HG03521 (cell line): ENCODE results near the gene PHACTR3.

Experiments used
- ATAC-seq: cut with Tn5 transposase; IDR thresholded peaks from one replicate; pipeline ENCODE4 v1.9.1; 2021; ENCODE audit warnings: mild to moderate bottlenecking, moderate library complexity; ENCODE audit not compliant: unreplicated experiment

Gene PHACTR3

DNA sequence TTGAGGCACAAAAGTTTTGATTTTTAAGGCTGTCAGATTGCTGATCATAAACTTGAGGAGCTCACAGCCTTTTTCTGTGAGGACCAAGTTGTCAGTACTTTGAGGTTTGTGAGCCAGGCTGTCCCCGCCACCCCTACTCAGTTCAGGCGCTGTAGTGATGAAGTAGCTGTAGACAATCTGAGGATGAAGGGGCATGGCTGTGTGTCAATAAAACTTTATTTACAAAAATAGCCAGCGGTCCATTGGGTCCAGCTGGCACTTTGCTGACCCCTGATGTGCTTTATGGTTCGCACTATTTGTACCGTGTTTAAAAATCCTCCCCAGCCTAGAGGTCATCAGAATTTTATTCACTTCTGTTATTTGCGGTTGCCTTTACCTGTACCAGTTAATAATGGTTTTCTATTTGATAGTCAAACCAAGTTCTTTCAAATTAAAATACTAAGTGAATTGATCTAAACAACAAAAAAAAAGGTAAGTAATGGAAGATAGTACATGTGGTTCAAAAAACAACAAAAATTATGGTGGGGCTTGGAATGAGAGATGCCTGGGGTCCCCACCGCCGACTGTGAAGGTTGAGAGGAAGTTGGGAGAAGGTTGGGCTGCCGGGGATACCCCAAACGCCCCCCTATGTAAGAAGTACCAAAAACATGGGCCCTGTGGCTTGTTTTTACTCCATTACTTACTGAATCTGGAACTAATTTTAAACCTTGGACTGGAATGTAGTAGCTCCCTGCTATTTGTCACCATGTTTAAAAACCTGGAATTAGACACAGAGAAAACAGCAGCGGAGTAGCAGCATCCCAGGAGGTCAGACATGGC is 205.5 kb downstream of the PHACTR3 start:
- no peak for ATAC-seq

- no peak for ATAC-seq
These were observed 206.3 kb downstream of the PHACTR3 start for GRCh38 chr20:59810449-59811187.

DNA sequence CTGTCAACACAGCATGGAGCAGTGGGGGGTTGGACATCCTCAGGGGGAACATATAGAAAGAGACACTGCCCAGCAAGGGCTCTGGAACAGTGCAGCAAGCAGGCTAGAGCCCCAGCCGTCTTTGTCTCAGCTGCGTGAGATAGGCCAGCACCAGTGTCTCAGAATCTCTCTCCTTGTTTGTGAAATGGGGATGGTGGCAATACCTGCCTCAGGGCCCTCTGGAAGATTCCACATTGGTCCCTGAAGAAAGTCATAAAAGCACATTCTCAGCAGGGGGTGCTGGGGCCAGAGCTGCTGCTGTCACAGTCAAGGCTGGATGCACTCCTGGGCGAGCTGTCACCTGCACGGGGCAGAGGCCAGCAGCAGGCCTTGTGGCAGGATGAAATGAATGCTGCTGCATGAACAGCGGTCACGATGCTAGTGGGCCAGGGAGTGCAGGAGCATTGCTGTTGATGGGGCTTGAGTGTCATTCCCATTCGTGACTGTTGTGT is 207.4 kb downstream of the PHACTR3 start:
- no peak for ATAC-seq

DNA sequence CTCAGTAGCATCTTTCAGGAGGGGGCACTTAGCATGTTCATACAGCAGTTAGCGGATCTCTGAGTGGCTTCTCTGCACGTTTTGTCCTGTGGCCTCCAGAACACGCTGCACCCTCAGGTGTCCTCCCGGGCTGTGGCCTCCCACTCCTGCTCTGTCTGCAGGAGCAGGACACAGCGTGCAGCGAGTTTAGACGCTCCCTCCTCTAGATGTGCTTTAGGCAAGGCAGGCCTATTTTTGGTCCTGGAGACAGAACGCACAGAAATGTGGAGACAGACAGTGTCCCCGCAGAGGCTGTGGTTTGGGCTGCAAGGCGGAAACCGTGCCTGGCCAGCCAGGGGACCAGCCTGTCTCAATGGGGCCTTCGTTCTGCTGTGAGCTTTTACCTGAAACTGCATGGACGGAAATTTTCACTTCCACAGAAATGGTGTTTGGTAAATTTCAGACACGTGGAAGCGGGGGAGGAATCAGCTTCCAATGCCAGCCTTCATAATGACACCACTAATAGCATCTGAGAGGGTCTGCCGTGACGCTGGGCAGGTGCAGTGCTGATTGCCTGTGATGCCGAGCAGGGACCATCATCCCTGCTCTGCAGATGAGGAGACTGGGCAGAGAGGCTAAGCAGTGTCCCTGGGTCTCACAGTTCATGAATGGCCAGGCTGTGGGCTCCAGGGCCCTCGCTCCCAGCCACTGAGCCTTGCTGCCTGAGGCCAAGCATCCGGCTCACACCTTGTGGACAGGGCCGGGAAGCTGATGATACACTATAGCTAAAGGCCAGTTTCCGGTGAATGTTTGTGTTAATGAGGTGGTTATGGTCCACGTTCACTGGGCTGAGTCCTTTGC is 208.2 kb downstream of the PHACTR3 start:
- no peak for ATAC-seq

DNA sequence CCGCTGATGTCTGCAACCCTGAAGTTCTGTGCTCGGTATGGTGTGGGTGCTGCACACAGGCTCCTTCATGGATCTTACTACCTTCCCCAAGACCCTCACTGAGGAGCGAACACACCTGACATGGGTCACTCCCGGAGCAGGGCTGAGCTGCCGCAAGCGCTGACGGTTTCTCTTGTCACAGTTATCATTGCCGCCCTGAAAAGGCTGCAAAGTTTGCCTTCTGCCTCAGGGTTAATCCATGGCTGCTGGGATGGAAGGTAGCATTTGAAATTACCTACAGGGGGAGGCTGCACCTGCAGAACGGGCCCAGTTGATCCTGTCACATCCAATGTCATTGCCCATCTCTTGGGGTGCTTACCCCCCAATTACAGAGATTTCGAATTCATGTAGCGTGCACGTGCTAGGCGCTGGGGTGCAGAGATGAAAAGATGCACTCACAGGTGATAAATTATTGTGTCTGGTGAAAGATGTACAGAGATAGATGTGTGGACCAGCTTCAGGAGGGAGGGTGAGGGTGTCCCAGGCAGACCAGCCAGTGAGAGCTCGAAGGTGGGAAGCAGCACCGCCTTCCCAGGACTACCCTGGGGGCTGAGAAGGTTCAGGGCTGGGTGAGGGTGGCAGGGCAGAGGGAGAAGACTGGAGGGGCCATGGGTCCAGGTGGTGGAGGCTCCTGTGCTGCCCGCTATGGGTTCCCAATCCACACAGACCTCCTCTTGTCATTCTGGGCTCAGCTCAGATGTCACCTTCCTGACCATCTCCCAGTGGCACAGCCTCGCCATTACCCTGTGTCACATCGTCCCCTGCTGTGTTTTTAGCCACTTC is 209.0 kb downstream of the PHACTR3 start:
- ATAC-seq, result no peak

DNA sequence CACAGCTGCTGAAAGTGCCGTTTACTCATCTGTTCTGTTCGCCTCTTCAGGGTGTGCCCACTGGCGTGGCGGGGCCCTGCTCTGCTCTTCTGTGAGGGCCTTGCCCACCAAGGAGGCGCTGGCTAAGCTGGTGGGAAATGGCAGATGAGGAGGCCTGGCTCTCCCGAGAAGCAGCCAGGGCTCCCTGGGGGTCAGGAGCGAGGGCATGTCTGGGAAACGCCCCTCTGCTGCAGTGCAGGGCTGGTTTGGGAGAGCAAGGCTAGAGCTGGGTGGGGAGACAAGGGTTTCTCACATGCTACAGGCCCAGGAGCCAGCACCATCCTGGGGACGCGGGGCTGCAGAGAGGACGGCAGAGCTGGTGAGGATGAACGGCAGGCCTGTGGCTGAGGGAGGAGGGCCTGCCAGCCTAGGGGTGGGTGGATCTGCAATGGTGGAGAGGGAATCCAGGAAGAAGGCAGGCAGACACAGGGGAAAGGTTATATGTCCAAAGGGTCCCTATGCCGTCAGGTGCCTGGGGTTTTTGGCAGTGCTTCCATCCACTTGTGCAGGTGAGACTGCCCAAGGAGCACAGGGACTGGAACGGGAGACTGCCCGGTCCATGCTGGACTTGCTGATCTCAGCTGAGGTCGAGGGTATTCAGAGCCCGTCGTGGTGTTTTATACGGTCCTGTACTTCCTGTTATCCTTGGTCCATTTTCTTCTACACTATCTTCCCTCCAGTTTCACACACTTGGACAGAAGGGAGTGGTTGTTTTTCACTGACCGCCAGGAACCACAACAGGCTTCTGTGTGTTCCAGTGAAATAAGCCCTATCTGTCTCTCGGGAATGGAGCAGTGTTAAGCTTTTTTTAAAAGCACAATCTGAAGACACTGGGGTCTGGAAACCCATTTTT is 209.9 kb downstream of the PHACTR3 start:
- no peak for ATAC-seq

DNA sequence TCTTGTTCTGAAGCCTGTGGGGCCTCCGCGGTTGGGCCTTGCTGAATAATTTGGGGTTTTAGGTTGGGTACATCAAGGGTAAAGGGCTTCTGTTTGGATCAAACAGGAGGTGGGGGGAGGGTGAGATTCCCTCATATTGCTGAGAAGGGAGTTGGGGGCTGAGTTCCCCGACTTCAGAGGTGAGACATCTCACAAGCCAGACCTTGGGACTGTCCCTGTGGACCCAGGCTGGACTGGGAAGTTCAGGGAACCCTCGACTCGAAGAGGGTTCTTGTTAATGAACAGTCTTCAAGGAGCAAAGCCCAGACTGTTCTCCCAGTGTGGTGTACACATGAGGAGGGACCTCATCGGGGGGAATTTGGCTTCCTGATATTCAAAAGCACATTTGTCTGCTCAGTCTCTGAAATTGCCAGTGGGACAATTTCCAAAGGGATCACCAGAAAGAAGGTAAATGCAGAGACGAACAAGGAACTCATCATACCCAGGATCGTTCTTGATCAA is 210.6 kb downstream of the PHACTR3 start:
- no peak for ATAC-seq

DNA sequence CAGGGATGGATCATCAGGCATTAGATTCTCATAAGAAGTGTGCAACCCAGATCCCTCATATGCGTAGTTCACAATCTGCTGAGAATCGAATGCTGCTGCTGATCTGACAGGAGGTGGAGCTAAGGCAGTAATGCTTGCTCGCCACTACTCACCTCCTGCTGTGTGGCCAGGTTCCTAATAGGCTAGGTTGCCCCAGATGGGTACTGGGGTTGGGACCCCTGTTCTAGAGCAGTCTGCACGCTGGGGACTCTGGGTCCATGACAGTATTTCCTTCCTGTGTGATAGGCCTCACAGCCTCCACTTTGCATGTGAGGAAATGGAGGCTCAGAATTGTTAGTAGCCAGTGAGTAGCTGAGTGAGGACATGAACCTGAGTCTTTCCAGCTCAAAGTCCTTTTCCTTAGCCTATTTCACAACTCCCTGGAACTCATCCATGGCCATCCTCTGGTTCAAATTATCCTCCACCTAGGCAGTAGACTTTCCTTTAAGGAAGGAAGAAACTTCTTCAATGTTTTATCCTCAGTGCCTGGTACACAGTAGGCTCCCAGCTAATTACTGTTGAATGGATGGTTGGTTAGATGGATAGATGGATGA is 211.9 kb downstream of the PHACTR3 start:
- no peak for ATAC-seq

- no peak for ATAC-seq
These were observed 213.1 kb downstream of the PHACTR3 start for GRCh38 chr20:59817406-59817805.

DNA sequence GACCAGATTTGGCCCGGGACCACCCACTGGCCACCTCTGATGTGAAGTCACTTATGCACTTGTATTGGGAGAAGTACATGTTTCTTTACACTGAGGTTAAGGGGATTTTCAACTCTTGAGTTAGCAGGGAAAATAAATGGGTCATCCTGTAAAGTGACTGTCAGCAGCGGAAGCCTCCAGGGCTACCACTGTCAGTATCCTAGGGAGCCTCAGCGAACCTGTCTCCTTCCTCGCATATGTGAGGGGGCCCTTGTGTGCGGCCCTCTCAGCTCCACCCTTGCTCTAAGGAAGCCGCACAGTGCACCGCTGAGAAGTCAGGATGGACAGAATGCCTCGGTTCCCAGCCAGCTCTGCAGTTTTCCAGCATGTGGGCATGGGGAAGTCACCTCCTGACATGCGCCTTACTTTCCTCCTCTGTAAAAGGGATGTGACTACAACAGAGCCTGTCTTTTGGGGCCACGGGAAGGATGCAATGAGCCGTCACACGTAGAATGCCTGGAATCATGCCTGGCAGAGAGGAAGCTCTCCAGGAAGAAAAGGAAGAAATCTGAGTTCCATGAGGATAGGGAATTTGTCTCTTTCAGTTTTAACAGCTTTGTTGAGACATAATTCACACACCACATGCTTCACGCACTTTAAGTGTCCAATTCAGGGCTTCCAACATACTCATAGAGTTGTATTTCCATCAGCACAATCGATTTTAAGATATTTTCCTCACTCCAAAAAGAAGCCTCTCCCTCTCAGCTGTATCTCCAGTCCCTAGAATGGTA is 213.7 kb downstream of the PHACTR3 start:
- ATAC-seq, result no peak

GRCh38 chr20:59818911-59819310 is 214.6 kb downstream of the PHACTR3 start:
- ATAC-seq, result no peak

GRCh38 chr20:59819496-59820203 is 215.3 kb downstream of the PHACTR3 start:
- ATAC-seq, result no peak

DNA sequence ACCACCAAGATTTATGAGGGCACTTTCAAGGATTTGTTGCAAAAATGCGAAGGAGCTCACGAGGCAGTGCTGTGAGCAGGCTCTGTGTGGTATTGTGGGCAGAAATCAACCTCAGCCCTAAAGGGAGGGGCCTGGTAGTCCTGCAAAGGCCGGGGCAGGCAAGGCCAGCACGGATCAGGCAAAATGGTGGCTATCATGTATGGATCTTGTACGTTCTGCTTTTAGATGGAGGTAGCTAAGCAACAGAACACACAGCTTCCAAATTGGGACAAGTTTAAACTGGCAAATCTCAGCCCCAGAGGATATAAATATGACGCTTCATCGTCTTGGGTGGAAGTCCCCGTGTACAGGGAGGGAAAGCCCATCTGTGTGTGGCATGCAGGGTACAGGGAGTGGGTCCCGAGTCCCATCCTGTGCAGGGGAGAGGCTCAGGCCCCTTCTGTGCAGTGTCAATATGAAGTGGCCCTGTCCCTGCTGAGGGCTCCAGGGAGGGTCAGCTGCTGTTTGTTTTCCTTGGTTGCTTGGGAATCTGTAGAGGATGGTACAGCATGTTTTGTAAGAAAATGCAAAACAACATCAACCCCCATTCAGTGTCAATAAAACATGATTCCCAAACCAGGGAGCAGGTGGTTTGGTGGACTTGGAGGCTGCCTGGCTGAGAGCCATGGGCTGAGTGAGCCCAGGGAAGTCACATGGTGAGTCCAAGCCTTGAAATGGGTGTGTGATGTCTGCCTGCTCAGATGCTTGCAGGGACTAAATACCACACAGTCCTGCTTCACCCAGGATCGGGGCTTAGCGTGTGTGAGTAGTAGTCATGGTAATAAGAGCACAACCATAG is 216.1 kb downstream of the PHACTR3 start:
- no peak for ATAC-seq

GRCh38 chr20:59821201-59821600 is 216.9 kb downstream of the PHACTR3 start:
- ATAC-seq, result no peak

GRCh38 chr20:59821788-59822187 is 217.4 kb downstream of the PHACTR3 start:
- no peak for ATAC-seq

DNA sequence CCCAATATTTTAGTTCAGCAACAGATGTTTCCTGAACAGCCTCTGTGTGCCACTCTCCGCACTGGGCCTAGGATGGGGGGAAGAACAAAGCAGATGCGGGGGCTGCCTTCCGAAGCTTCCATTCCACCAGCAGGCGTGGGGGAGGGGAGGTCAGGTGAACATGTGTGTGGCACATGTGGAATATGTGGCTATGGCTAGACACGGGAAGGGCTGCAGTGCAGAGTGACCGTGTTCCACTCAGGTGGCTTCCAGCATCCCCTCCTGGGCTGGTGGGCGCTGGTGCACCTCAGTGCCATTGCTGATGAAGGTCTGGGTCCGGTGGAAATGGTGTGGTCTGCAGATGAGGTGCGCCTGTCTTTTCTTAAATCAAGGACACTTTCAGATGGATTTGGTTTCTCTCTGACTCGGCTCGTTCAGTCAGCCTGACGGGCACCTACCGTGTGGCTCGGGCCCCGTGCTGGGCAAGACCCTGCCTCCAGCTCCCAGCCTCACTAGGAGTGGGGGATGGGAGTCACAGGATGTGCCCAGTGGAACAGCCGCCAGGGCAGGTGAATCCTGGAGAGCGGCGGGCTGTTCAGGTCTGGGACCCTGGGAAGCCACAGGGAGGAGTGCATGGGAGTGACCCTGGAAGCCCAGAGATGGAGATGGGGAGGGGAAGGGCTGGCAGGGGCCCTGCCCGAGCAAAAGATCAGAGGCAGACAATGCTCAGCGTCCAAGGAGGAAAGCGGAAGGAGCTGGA is 218.1 kb downstream of the PHACTR3 start:
- no peak for ATAC-seq
